Spleen (tissue), 7 donors: ENCODE measurements around the gene NCOA6.

Experiments used
- CTCF ChIP-seq, 11 experiments: fragments of 200-600 bp in 7 of 11; fragments of 450-650 bp in 4 of 11; sonication (generic) in 4 of 11; IDR thresholded peaks in 8 of 11; conservative IDR thresholded peaks in 3 of 11; 1 replicate in 7 of 11; 2 replicates in 4 of 11; pipeline versions ENCODE4 v1.4.0 to v1.8.0; 2016 to 2021; ENCODE audit warnings: antibody characterized with exemption in 11 of 11, inconsistent platforms in 4 of 11, mild to moderate bottlenecking in 1 of 11
- POLR2A ChIP-seq, 3 donors: fragments of 450-650 bp; IDR thresholded peaks; one replicate each; pipeline ENCODE4 v1.5.1; 2017; ENCODE audit warnings: antibody characterized with exemption in 3 of 3, mild to moderate bottlenecking in 1 of 3
- POLR2AphosphoS5 ChIP-seq, 3 donors: sonication (generic); formaldehyde crosslinking; IDR thresholded peaks; one replicate each; pipeline ENCODE4 v1.5.1; 2017; ENCODE audit warnings: antibody characterized with exemption in 3 of 3
- donor health status: DM: no; HTN: no; CAD: no; lungs with moderate emphysema.
- donor health status: DM: no; HTN: no; CAD: no.
- donor health status: DM: no; HTN: no; CAD: no.

DNA sequence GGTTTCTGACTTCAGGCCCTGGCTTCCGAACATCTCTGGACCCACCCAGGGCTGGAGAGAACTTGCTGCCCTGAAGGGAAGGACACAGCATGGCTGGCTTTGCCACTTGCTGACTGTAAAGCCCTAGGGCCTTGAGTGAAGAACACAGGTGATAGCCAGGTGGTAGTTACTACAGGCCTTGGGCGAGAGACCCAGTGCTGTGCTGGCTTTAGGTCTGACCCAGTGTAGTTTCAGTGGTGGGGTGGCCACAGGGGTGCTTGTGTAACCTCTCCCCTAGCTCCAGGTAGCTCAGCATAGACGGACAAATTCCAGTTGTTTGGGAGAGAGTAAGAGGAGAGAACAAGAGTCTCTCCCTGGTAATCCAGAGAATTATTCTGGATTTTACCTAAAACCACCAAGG lies 27.1 kb downstream of the NCOA6 start:
- no peak for TF ChIP-seq CTCF (IDR thresholded peaks at IDR 0.05 in 8 of 11, conservative IDR thresholded peaks at IDR 0.05 in 3 of 11)
- no peak for TF ChIP-seq POLR2A (IDR thresholded peaks at IDR 0.05)
- no peak for TF ChIP-seq POLR2AphosphoS5 (IDR thresholded peaks at IDR 0.05)
